ENCODE data around the gene CACNA2D3. TPM values are rescaled to one million over a fixed set of nuclear protein-coding genes. Genes with fewer than 3 reads are reported as not detected.

CACNA2D3 gene
- polyA plus RNA-seq, 3 donors = 8.3 to 21.5 (median 10.4) TPM

GRCh38 chr3:54888162-54888561, 765.8 kb downstream of the CACNA2D3 start:
- DNase-seq = no peak
- H3K9ac ChIP-seq (ENCODE audit: insufficient read depth, low read length, poor library complexity, severe bottlenecking) = no peak overlapping the region
- TF ChIP-seq CTCF (IDR thresholded peaks at IDR 0.05) = no peak
- H3K27ac ChIP-seq (ENCODE audit: low read depth in 1 of 2, low read length in 2 of 2) = no peak overlapping the region
- no peaks in the 10 kb centered on the region for H3K79me2 ChIP-seq (ENCODE audit: insufficient read depth, low read length)
- H3K27ac Mint-ChIP-seq = no peak overlapping the region
- no peaks in the 10 kb centered on the region for H4K20me1 ChIP-seq (ENCODE audit: insufficient read depth, low read length)
- no peaks in the 10 kb centered on the region for H3K36me3 ChIP-seq (replicated peaks in 1 of 2; ENCODE audit: control insufficient read depth in 1 of 2, insufficient read depth in 2 of 2, low read length in 2 of 2)
- no peak overlapping the region for H3K4me2 ChIP-seq (replicated peaks; ENCODE audit: extremely low read depth, low read length, poor library complexity, severe bottlenecking)
- no peaks in the 10 kb centered on the region for H3K27me3 ChIP-seq (ENCODE audit: control insufficient read depth in 2 of 2, insufficient read depth in 2 of 2, low read length in 2 of 2)
- no peak overlapping the region for H3K4me3 Mint-ChIP-seq
- no peak overlapping the region for H3K4me3 ChIP-seq (replicated peaks in 1 of 3; ENCODE audit: low read depth in 2 of 3, low read length in 3 of 3)
- H2AFZ ChIP-seq (ENCODE audit: insufficient read depth, low read depth, low read length, poor library complexity, severe bottlenecking) = no peak overlapping the region
- no peaks in the 10 kb centered on the region for H3K9me3 ChIP-seq (replicated peaks in 1 of 2; ENCODE audit: control insufficient read depth in 1 of 2, insufficient read depth in 1 of 2, low read length in 2 of 2)
- intact Hi-C loops (cut with micrococcal nuclease) = no loop called here
- no peaks in the 10 kb centered on the region for H3K4me1 Mint-ChIP-seq
- WGBS (ENCODE audit: insufficient coverage) = 98% methylated on average over 5 of the region's 9 CpGs
- peaks cover 3 to 13% (median 5%) of the 10 kb centered on the region in 3 donors for H3K27me3 Mint-ChIP-seq (ENCODE audit: low read depth in 3 of 3)
- H3K4me1 ChIP-seq (ENCODE audit: control insufficient read depth in 1 of 2, insufficient read depth in 2 of 2, low read length in 2 of 2) = no peaks in the 10 kb centered on the region
- H3K9me3 Mint-ChIP-seq = peaks cover 0 to 6% (median 4%) of the 10 kb centered on the region in 7 donors
- H3K36me3 Mint-ChIP-seq = no peaks in the 10 kb centered on the region

GRCh38 chr3:54888873-54889272, 766.5 kb downstream of the CACNA2D3 start:
- Histone ChIP-seq H3K36me3 (replicated peaks in 1 of 2; ENCODE audit: control insufficient read depth in 1 of 2, insufficient read depth in 2 of 2, low read length in 2 of 2) (no peaks in the 10 kb centered on the region), H3K27me3 (ENCODE audit: control insufficient read depth in 2 of 2, insufficient read depth in 2 of 2, low read length in 2 of 2) (no peaks in the 10 kb centered on the region), H3K9ac (ENCODE audit: insufficient read depth, low read length, poor library complexity, severe bottlenecking) (no peak overlapping the region), H3K4me3 (replicated peaks in 1 of 3; ENCODE audit: low read depth in 2 of 3, low read length in 3 of 3) (no peak overlapping the region), H3K4me2 (replicated peaks; ENCODE audit: extremely low read depth, low read length, poor library complexity, severe bottlenecking) (no peak overlapping the region), H3K9me3 (replicated peaks in 1 of 2; ENCODE audit: control insufficient read depth in 1 of 2, insufficient read depth in 1 of 2, low read length in 2 of 2) (no peaks in the 10 kb centered on the region), H3K4me1 (ENCODE audit: control insufficient read depth in 1 of 2, insufficient read depth in 2 of 2, low read length in 2 of 2) (no peaks in the 10 kb centered on the region), H3K27ac (ENCODE audit: low read depth in 1 of 2, low read length in 2 of 2) (no peak overlapping the region), H4K20me1 (ENCODE audit: insufficient read depth, low read length) (no peaks in the 10 kb centered on the region), H2AFZ (ENCODE audit: insufficient read depth, low read depth, low read length, poor library complexity, severe bottlenecking) (no peak overlapping the region), H3K79me2 (ENCODE audit: insufficient read depth, low read length) (no peaks in the 10 kb centered on the region)
- Mint-ChIP-seq H3K27me3 (ENCODE audit: low read depth in 3 of 3) (peaks cover 3 to 9% (median 3%) of the 10 kb centered on the region in 3 donors), H3K4me1 (no peaks in the 10 kb centered on the region), H3K4me3 (no peak overlapping the region), H3K36me3 (no peaks in the 10 kb centered on the region), H3K27ac (no peak overlapping the region), H3K9me3 (peaks cover 0 to 5% (median 4%) of the 10 kb centered on the region in 7 donors)
- 100% methylated on average over 1 of the region's 1 CpG for WGBS (ENCODE audit: insufficient coverage)
- no peak for DNase-seq
- TF ChIP-seq CTCF (IDR thresholded peaks at IDR 0.05) = no peak
- intact Hi-C loops (cut with micrococcal nuclease) = no loop called here

Data from CD14-positive monocyte (primary cell).